B cell (primary cell): ENCODE measurements around the gene FBXO11. TPM values are rescaled to one million over a fixed set of nuclear protein-coding genes. Genes with fewer than 3 reads are reported as not detected.

Source experiments
- ATAC-seq: fragments of 200-7000 bp; cut with Tn5 transposase; one replicate; pipeline ENCODE4 v1.10.0; 2021; ENCODE audit warnings: low read depth, mild to moderate bottlenecking, moderate number of reproducible peaks, moderate library complexity
- CTCF ChIA-PET: fragments of 350-600 bp; sonication (Branson Sonifier 250); formaldehyde crosslinking; loops from one replicate; lab custom pipeline; 2021; ENCODE audit warnings: antibody characterized with exemption, inconsistent platforms; lab: Charles Lee
- POLR2A ChIA-PET: fragments of 350-600 bp; sonication (Branson Sonifier 250); formaldehyde crosslinking; loops from one replicate; lab custom pipeline; 2021; ENCODE audit warnings: antibody characterized with exemption; lab: Charles Lee
- DNase-seq: peaks from one replicate; pipeline ENCODE4 v3.0.0; 2013
- H2AFZ ChIP-seq: 2 replicates; pipeline ENCODE4 v1.6.1; 2012; ENCODE audit warnings: mild to moderate bottlenecking, low read depth, low read length; ENCODE audit not compliant: insufficient read depth, poor library complexity, severe bottlenecking
- H3K27ac ChIP-seq, 2 donors: 1 replicate in 1 of 2; 2 replicates in 1 of 2; pipeline ENCODE4 v1.5.1; 2012 to 2013; ENCODE audit warnings: low read length in 2 of 2, mild to moderate bottlenecking in 2 of 2, moderate library complexity in 1 of 2
- H3K27me3 ChIP-seq, 4 experiments: fragments of 200-600 bp in 1 of 4; sonication (generic) in 1 of 4; replicated peaks in 1 of 4; 1 replicate in 2 of 4; 2 replicates in 2 of 4; pipeline versions ENCODE4 v1.6.1 to v1.7.0; 2013 to 2016; ENCODE audit warnings: low read length in 3 of 4, mild to moderate bottlenecking in 2 of 4, mixed read lengths in 1 of 4, moderate library complexity in 1 of 4; ENCODE audit not compliant: insufficient read depth in 4 of 4, control insufficient read depth in 3 of 4; ENCODE audit errors: control extremely low read depth in 1 of 4
- H3K36me3 ChIP-seq, 2 experiments: replicated peaks in 1 of 2; 1 replicate in 1 of 2; 2 replicates in 1 of 2; pipeline versions ENCODE4 v1.6.1 to v1.7.1; 2013; ENCODE audit warnings: low read length in 1 of 2; ENCODE audit not compliant: insufficient read depth in 2 of 2, control insufficient read depth in 1 of 2; ENCODE audit errors: control extremely low read depth in 1 of 2, extremely low read depth in 1 of 2
- H3K4me1 ChIP-seq, 2 donors: fragments of 200-600 bp in 1 of 2; sonication (generic) in 1 of 2; 1 replicate in 1 of 2; 2 replicates in 1 of 2; pipeline versions ENCODE4 v1.5.1 to v1.6.1; 2013 to 2017; ENCODE audit warnings: low read length in 2 of 2; ENCODE audit not compliant: control insufficient read depth in 2 of 2, insufficient read depth in 2 of 2
- H3K4me2 ChIP-seq: replicated peaks from 2 replicates; pipeline ENCODE3; 2012; ENCODE audit warnings: mild to moderate bottlenecking, low read depth, low read length; ENCODE audit not compliant: poor library complexity, severe bottlenecking
- H3K4me3 ChIP-seq, 5 experiments: fragments of 200-600 bp in 1 of 5; sonication (generic) in 1 of 5; 1 replicate in 3 of 5; 2 replicates in 2 of 5; pipeline versions ENCODE4 v1.5.1 to v1.7.0; 2011 to 2016; ENCODE audit warnings: low read length in 4 of 5, mild to moderate bottlenecking in 4 of 5, low read depth in 2 of 5, control low read depth in 1 of 5, moderate library complexity in 1 of 5; ENCODE audit not compliant: insufficient read depth in 1 of 5; ENCODE audit errors: control extremely low read depth in 1 of 5, extremely low read depth in 1 of 5
- H3K79me2 ChIP-seq: fragments of 200-600 bp; sonication (generic); one replicate; pipeline ENCODE4 v1.6.0; 2016; ENCODE audit warnings: low read length; ENCODE audit not compliant: control insufficient read depth, insufficient read depth
- H3K9ac ChIP-seq: fragments of 200-600 bp; sonication (generic); 2 replicates; pipeline ENCODE4 v1.6.1; 2017; ENCODE audit warnings: mild to moderate bottlenecking, low read length, moderate library complexity
- H3K9me3 ChIP-seq, 3 donors: one replicate each; pipeline versions ENCODE4 v1.6.1 to v1.7.1; 2013; ENCODE audit warnings: low read length in 2 of 3; ENCODE audit not compliant: control insufficient read depth in 2 of 3, insufficient read depth in 1 of 3; ENCODE audit errors: control extremely low read depth in 1 of 3
- H4K20me1 ChIP-seq: 2 replicates; pipeline ENCODE4 v1.6.0; 2012; ENCODE audit warnings: mild to moderate bottlenecking, low read length; ENCODE audit not compliant: insufficient read depth, control insufficient read depth, poor library complexity, severe bottlenecking
- H3K27ac Mint-ChIP-seq: one replicate; pipeline ENCODE4 v1.8.0; 2021; ENCODE audit warnings: mixed read lengths
- H3K27me3 Mint-ChIP-seq: one replicate; pipeline ENCODE4 v1.8.0; 2021; ENCODE audit warnings: mixed read lengths
- H3K4me1 Mint-ChIP-seq: one replicate; pipeline ENCODE4 v1.8.0; 2021; ENCODE audit warnings: mixed read lengths
- H3K4me3 Mint-ChIP-seq: one replicate; pipeline ENCODE4 v1.8.0; 2021; ENCODE audit warnings: mixed read lengths
- H3K9me3 Mint-ChIP-seq: one replicate; pipeline ENCODE4 v1.8.0; 2022; ENCODE audit warnings: mixed read lengths; ENCODE audit not compliant: insufficient read depth
- EZH2 ChIP-seq: IDR thresholded peaks from 2 replicates; pipeline ENCODE4 v1.6.1; 2012; ENCODE audit warnings: borderline replicate concordance, low read depth, mild to moderate bottlenecking, moderate library complexity, low read length; ENCODE audit not compliant: insufficient read depth, poor library complexity, severe bottlenecking
- WGBS: methylation state at CpG from one replicate; pipeline ENCODE4 v1.1.5; 2013; ENCODE audit warnings: missing lambda C conversion rate; ENCODE audit not compliant: insufficient coverage; 5-methylcytosine and 5-hydroxymethylcytosine counted together
- intact Hi-C: fragments of 100-400 bp; cut with micrococcal nuclease; formaldehyde crosslinking; loops from one replicate; pipeline ENCODE4 v1.10.0; 2022
- polyA plus RNA-seq: library from polyadenylated mRNA; depleted of rRNA; stranded (reverse); fragments of >200 nt; gene quantifications from 2 replicates; pipeline ENCODE4 v1.2.3, GENCODE V29; 2012
- total RNA-seq, 2 donors: library from RNA; stranded (reverse); fragments of 120-200 nt in 1 of 2; gene quantifications; 1 replicate in 1 of 2; 2 replicates in 1 of 2; pipeline versions ENCODE4 v1.2.3 to v1.2.4, GENCODE V29; 2013 to 2022
- TF ChIP-seq, protein P1 (sequence below): fragments of 200-600 bp; IDR thresholded peaks from one replicate; pipeline ENCODE4 v1.8.0; 2022; ENCODE audit warnings: antibody characterized with exemption, mild to moderate bottlenecking

FBXO11 gene
- total and polyA plus RNA-seq, 2 donors (not counting 1 experiment from before 2014, with no cell fraction given): 42.6 to 107 TPM

DNA sequence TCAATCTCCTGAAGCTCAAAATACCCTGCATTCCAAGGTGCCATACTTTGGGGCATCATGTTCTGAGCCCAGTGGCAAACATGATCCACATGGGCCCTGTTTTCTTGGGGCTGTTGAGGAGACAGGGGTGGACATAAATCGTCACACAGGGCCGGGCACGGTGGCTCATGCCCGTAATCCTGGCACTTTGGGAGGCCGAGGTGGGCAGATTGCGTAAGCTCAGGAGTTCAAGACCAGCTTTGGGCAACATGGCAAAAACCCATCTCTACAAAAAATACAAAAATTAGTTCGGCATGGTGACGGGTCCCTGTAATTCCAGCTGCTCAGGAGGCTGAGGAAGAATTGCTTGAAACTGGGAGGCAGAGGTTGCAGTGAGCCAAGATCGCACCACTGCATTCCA lies 137.0 kb downstream of the FBXO11 start:
- Mint-ChIP-seq H3K9me3 (no peaks in the 10 kb centered on the region), H3K27ac (no peak overlapping the region), H3K4me3 (no peak overlapping the region), H3K4me1 (peaks cover 6% of the 10 kb centered on the region), H3K27me3 (no peaks in the 10 kb centered on the region)
- Histone ChIP-seq H3K79me2 (no peaks in the 10 kb centered on the region), H3K27ac (no peak overlapping the region), H3K36me3 (no peaks in the 10 kb centered on the region), H3K4me1 (peaks cover 4 to 9% of the 10 kb centered on the region in 2 donors), H3K27me3 (peaks cover 0 to 5% (median 0%) of the 10 kb centered on the region in 4 experiments), H3K9me3 (peaks cover 0 to 4% (median 0%) of the 10 kb centered on the region in 3 donors), H3K4me2 (no peak overlapping the region), H4K20me1 (no peaks in the 10 kb centered on the region), H3K4me3 (no peak overlapping the region), H2AFZ (no peak overlapping the region), H3K9ac (no peak overlapping the region)
- ATAC-seq (no peak), DNase-seq (no peak)
- intact Hi-C loops: loop anchor here (5.0 kb wide), 3 partner anchors 72 to 382 kb away; no protein-coding TSS in a partner anchor
- CTCF ChIA-PET: interaction anchor here (1.0 to 9.0 kb wide), 6 partner anchors 13 to 434 kb away, joined by 6 to 170 read pairs (median 51); partner anchors contain the start of gene MSH6
- POLR2A ChIA-PET: interaction anchor here (0.6 kb wide), 1 partner anchor 408 kb away, joined by 5 read pairs; no protein-coding TSS in a partner anchor
- TF ChIP-seq, protein P1, sequence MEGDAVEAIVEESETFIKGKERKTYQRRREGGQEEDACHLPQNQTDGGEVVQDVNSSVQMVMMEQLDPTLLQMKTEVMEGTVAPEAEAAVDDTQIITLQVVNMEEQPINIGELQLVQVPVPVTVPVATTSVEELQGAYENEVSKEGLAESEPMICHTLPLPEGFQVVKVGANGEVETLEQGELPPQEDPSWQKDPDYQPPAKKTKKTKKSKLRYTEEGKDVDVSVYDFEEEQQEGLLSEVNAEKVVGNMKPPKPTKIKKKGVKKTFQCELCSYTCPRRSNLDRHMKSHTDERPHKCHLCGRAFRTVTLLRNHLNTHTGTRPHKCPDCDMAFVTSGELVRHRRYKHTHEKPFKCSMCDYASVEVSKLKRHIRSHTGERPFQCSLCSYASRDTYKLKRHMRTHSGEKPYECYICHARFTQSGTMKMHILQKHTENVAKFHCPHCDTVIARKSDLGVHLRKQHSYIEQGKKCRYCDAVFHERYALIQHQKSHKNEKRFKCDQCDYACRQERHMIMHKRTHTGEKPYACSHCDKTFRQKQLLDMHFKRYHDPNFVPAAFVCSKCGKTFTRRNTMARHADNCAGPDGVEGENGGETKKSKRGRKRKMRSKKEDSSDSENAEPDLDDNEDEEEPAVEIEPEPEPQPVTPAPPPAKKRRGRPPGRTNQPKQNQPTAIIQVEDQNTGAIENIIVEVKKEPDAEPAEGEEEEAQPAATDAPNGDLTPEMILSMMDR: no peak
- TF ChIP-seq EZH2: no peak
- WGBS: 100% methylated on average over 7 of the region's 9 CpGs
